ENCODE results near the gene CNTNAP5. TPM values are rescaled to one million over a fixed set of nuclear protein-coding genes. Genes with fewer than 3 reads are reported as not detected.

The CNTNAP5 gene
- total RNA-seq, 2 experiments from 2014 or later = not detected

DNA sequence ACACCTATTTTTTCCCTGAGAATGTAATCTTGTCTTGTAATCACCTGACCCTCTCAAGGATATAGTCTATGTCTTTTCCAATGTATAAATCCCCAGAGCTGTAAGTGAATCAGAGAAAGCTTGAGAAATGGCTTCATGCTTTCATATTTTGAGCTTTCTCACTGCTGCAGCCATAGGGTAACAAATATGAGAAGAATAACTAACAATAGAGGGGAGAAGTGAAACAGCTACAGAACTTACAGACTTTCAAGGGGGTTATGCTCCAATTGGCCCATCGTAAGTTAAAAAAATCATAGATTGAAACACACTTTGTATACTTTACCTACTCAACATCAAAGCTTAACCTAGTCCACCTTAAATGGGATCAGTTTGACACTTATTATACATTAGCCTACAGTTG, 111.0 kb downstream of the CNTNAP5 start:
- POLR2A ChIA-PET = no interaction called here
- Histone ChIP-seq H3K36me3 (ENCODE audit: insufficient read depth, low read length) (no peaks in the 10 kb centered on the region), H3K27me3 (ENCODE audit: control insufficient read depth in 1 of 2, insufficient read depth in 2 of 2, low read length in 2 of 2) (no peaks in the 10 kb centered on the region), H3K4me1 (ENCODE audit: insufficient read depth, low read length) (no peaks in the 10 kb centered on the region), H3K4me3 (ENCODE audit: low read length) (no peak overlapping the region), H3K27ac (ENCODE audit: low read depth in 1 of 2, low read length in 2 of 2) (no peak overlapping the region), H3K9me3 (ENCODE audit: control insufficient read depth in 1 of 2, insufficient read depth in 1 of 2, low read length in 2 of 2) (no peaks in the 10 kb centered on the region)
- Mint-ChIP-seq H3K27ac (no peak overlapping the region), H3K4me1 (ENCODE audit: low read depth) (no peaks in the 10 kb centered on the region), H3K4me3 (no peak overlapping the region), H3K36me3 (ENCODE audit: low read depth) (no peaks in the 10 kb centered on the region), H3K27me3 (no peaks in the 10 kb centered on the region), H3K9me3 (peaks cover 5% of the 10 kb centered on the region)
- intact Hi-C loops (cut with DNase I, micrococcal nuclease) = no loop called here
- no peak for ATAC-seq (ENCODE audit: poor library complexity)
- TF ChIP-seq CTCF (IDR thresholded peaks at IDR 0.05) = no peak
- CTCF ChIA-PET = no interaction called here
- DNase-seq = no peak

DNA sequence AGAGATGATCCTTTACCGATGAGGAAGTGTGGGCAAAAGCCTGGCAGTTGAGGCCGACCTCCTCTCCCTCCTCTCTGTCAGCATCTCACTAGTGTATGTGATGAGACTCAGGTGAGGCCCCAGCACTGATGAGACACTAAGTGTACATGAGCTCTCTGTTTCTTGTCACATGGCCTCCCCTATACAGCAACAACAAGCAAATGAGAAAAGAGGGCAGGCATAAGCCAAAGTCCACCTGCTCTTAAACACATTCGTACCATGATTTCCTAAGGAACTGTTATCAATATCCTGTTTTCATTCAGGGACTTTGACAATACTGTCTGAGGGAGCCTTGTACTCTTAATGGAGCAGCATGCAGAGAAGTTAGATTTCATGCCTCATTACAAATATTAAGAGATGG, 113.0 kb downstream of the CNTNAP5 start:
- H3K4me3 Mint-ChIP-seq = no peak overlapping the region
- intact Hi-C loops (cut with DNase I, micrococcal nuclease) = no loop called here
- no peak overlapping the region for H3K27ac ChIP-seq (ENCODE audit: low read depth in 1 of 2, low read length in 2 of 2)
- H3K36me3 ChIP-seq (ENCODE audit: insufficient read depth, low read length) = no peaks in the 10 kb centered on the region
- ChIA-PET CTCF (no interaction called here), POLR2A (no interaction called here)
- no peak for TF ChIP-seq CTCF (IDR thresholded peaks at IDR 0.05)
- no peaks in the 10 kb centered on the region for H3K4me1 ChIP-seq (ENCODE audit: insufficient read depth, low read length)
- H3K4me1 Mint-ChIP-seq (ENCODE audit: low read depth) = no peaks in the 10 kb centered on the region
- H3K27ac Mint-ChIP-seq = no peak overlapping the region
- H3K27me3 Mint-ChIP-seq = no peaks in the 10 kb centered on the region
- H3K27me3 ChIP-seq (ENCODE audit: control insufficient read depth in 1 of 2, insufficient read depth in 2 of 2, low read length in 2 of 2) = no peaks in the 10 kb centered on the region
- no peak overlapping the region for H3K4me3 ChIP-seq (ENCODE audit: low read length)
- no peak for ATAC-seq (ENCODE audit: poor library complexity)
- H3K9me3 Mint-ChIP-seq = peaks cover 5% of the 10 kb centered on the region
- no peaks in the 10 kb centered on the region for H3K9me3 ChIP-seq (ENCODE audit: control insufficient read depth in 1 of 2, insufficient read depth in 1 of 2, low read length in 2 of 2)
- no peak for DNase-seq
- no peaks in the 10 kb centered on the region for H3K36me3 Mint-ChIP-seq (ENCODE audit: low read depth)

DNA sequence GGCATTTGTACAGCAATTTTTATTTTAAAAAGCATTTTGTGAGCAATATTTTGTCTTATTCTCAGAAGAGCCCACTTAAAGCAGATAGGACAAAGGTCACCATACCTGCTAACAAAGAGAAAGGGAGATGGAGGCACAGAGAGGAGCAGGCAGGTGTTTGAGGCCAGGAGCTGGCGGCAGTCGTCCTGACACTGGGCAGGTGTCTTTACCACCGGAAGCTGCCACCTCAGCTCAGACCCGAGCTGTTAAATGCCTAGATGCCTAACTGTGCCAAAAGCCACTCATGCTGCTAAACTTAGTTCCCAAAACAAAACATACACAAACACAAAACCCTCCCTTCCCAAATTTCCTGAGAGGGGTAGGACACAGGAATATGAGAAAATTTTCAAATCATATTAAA, 120.9 kb downstream of the CNTNAP5 start:
- H3K27me3 ChIP-seq (ENCODE audit: control insufficient read depth in 1 of 2, insufficient read depth in 2 of 2, low read length in 2 of 2) = no peaks in the 10 kb centered on the region
- H3K4me3 ChIP-seq (ENCODE audit: low read length) = no peak overlapping the region
- intact Hi-C loops (cut with DNase I, micrococcal nuclease) = no loop called here
- DNase-seq (no peak), ATAC-seq (ENCODE audit: poor library complexity) (no peak)
- no peak for TF ChIP-seq CTCF (IDR thresholded peaks at IDR 0.05)
- peaks cover 0 to 10% of the 10 kb centered on the region in 2 experiments for H3K9me3 ChIP-seq (ENCODE audit: control insufficient read depth in 1 of 2, insufficient read depth in 1 of 2, low read length in 2 of 2)
- Mint-ChIP-seq H3K27ac (no peak overlapping the region), H3K9me3 (peaks cover 3% of the 10 kb centered on the region), H3K4me1 (ENCODE audit: low read depth) (no peaks in the 10 kb centered on the region), H3K36me3 (ENCODE audit: low read depth) (no peaks in the 10 kb centered on the region), H3K4me3 (no peak overlapping the region), H3K27me3 (no peaks in the 10 kb centered on the region)
- no peaks in the 10 kb centered on the region for H3K4me1 ChIP-seq (ENCODE audit: insufficient read depth, low read length)
- POLR2A ChIA-PET = no interaction called here
- CTCF ChIA-PET = no interaction called here
- H3K27ac ChIP-seq (ENCODE audit: low read depth in 1 of 2, low read length in 2 of 2) = no peak overlapping the region
- H3K36me3 ChIP-seq (ENCODE audit: insufficient read depth, low read length) = no peaks in the 10 kb centered on the region
